Mesothelial cell of epicardium (in vitro differentiated cells): ENCODE measurements around the gene SRPRB. TPM values are rescaled to one million over a fixed set of nuclear protein-coding genes. Genes with fewer than 3 reads are reported as not detected.

ENCODE experiments used
- DNase-seq, 2 experiments: peaks; one replicate each; pipeline ENCODE4 v3.0.0; 2021; ENCODE audit warnings: low spot score in 2 of 2; ENCODE audit not compliant: unreplicated experiment in 2 of 2
- H3K27ac Mint-ChIP-seq: 2 replicates; pipeline ENCODE4 v1.8.0; 2021; ENCODE audit warnings: mixed read lengths
- H3K27me3 Mint-ChIP-seq: 2 replicates; pipeline ENCODE4 v1.8.0; 2021; ENCODE audit warnings: low read depth, mixed read lengths
- H3K36me3 Mint-ChIP-seq: 2 replicates; pipeline ENCODE4 v1.8.0; 2021; ENCODE audit warnings: mixed read lengths
- H3K4me1 Mint-ChIP-seq: 2 replicates; pipeline ENCODE4 v1.8.0; 2021; ENCODE audit warnings: mixed read lengths
- H3K4me3 Mint-ChIP-seq: 2 replicates; pipeline ENCODE4 v1.8.0; 2021; ENCODE audit warnings: mild to moderate bottlenecking, moderate library complexity, mixed read lengths
- H3K9me3 Mint-ChIP-seq: 2 replicates; pipeline ENCODE4 v1.8.0; 2021; ENCODE audit warnings: mixed read lengths
- CTCF ChIP-seq: fragments of 200-600 bp; sonication (generic); IDR thresholded peaks from one replicate; pipeline ENCODE4 v1.5.0; 2021; ENCODE audit warnings: antibody characterized with exemption; ENCODE audit not compliant: unreplicated experiment
- total RNA-seq: library from RNA; stranded (reverse); gene quantifications from 3 replicates; pipeline ENCODE4 v1.2.1, GENCODE V29; 2021

The SRPRB gene
- total RNA-seq, 1 donor from 2014 or later = 42.5 TPM

DNA sequence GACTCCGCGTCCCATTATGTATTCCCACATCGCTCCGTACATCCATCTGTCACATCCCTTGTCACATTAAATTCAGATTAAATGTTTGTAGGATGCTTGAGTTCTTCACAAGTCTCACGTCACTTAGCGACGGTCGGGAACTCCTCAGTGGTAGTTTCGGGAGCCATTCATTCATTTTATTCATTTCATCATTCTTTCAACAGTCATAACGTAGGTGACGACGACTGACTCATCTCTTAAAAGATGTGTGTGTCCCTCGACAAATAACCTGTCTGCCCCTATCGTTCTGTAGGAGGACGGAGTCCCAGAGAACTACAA lies 272 bp upstream of the SRPRB start:
- Mint-ChIP-seq H3K27ac (peak overlapping the region; percentile 85), H3K27me3 (peaks cover 24% of the 10 kb centered on the region), H3K9me3 (no peaks in the 10 kb centered on the region), H3K4me1 (peaks cover 14% of the 10 kb centered on the region), H3K36me3 (peaks cover 6% of the 10 kb centered on the region), H3K4me3 (peak overlapping the region; percentile 91)
- no peak for TF ChIP-seq CTCF
- DNase-seq = no peak

DNA sequence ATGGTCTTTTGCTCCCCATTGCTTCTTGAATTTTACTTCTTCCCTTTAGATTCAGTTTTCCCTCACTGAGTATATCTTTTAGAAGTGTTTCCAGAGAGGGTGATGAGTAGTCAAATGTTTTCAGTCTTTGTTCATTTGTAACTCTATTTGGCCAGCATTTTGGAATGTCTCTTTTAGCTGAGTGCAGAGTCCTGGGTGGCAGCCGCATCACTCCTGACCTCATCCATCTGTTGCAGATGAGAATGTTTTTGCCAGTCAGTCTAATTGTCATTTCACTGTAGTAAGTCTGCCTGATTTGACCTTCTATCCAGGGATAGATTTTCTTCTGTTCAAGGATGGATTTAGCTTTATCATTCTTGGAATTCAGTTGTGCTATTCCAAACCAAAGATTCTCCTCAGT lies 7.3 kb downstream of the SRPRB start:
- H3K27ac Mint-ChIP-seq = no peak overlapping the region

GRCh38 chr3:133815386-133815785 lies 9.8 kb downstream of the SRPRB start:
- Mint-ChIP-seq H3K4me3 (no peak overlapping the region), H3K36me3 (peaks cover 28% of the 10 kb centered on the region), H3K27ac (no peak overlapping the region), H3K9me3 (no peaks in the 10 kb centered on the region), H3K27me3 (no peaks in the 10 kb centered on the region), H3K4me1 (peaks cover 10% of the 10 kb centered on the region)
- no peak for TF ChIP-seq CTCF
- no peak for DNase-seq

More for the DNA sequence above, 7.3 kb downstream of the SRPRB start:
- Mint-ChIP-seq H3K9me3 (no peaks in the 10 kb centered on the region), H3K4me3 (no peak overlapping the region), H3K27me3 (no peaks in the 10 kb centered on the region), H3K36me3 (peaks cover 25% of the 10 kb centered on the region), H3K4me1 (peaks cover 10% of the 10 kb centered on the region)
- TF ChIP-seq CTCF = no peak
- DNase-seq = no peak

GRCh38 chr3:133820129-133820528 lies 14.5 kb downstream of the SRPRB start:
- Mint-ChIP-seq H3K4me3 (no peak overlapping the region), H3K36me3 (peaks cover 43% of the 10 kb centered on the region), H3K9me3 (no peaks in the 10 kb centered on the region), H3K4me1 (peaks cover 5% of the 10 kb centered on the region), H3K27me3 (no peaks in the 10 kb centered on the region), H3K27ac (no peak overlapping the region)
- no peak for DNase-seq
- no peak for TF ChIP-seq CTCF

- no peak for DNase-seq
- Mint-ChIP-seq H3K27ac (no peak overlapping the region), H3K36me3 (peaks cover 50% of the 10 kb centered on the region), H3K27me3 (no peaks in the 10 kb centered on the region), H3K4me3 (no peak overlapping the region), H3K9me3 (no peaks in the 10 kb centered on the region), H3K4me1 (no peaks in the 10 kb centered on the region)
- TF ChIP-seq CTCF = no peak
These were observed 15.5 kb downstream of the SRPRB start for GRCh38 chr3:133820889-133821675.
